HG03558 (cell line): ENCODE data around the gene UMODL1.

Experiments
- ATAC-seq: cut with Tn5 transposase; IDR thresholded peaks from one replicate; pipeline ENCODE4 v1.9.1; 2021; ENCODE audit warnings: moderate number of reproducible peaks; ENCODE audit not compliant: unreplicated experiment; ENCODE audit errors: extremely low read depth

Gene UMODL1

DNA sequence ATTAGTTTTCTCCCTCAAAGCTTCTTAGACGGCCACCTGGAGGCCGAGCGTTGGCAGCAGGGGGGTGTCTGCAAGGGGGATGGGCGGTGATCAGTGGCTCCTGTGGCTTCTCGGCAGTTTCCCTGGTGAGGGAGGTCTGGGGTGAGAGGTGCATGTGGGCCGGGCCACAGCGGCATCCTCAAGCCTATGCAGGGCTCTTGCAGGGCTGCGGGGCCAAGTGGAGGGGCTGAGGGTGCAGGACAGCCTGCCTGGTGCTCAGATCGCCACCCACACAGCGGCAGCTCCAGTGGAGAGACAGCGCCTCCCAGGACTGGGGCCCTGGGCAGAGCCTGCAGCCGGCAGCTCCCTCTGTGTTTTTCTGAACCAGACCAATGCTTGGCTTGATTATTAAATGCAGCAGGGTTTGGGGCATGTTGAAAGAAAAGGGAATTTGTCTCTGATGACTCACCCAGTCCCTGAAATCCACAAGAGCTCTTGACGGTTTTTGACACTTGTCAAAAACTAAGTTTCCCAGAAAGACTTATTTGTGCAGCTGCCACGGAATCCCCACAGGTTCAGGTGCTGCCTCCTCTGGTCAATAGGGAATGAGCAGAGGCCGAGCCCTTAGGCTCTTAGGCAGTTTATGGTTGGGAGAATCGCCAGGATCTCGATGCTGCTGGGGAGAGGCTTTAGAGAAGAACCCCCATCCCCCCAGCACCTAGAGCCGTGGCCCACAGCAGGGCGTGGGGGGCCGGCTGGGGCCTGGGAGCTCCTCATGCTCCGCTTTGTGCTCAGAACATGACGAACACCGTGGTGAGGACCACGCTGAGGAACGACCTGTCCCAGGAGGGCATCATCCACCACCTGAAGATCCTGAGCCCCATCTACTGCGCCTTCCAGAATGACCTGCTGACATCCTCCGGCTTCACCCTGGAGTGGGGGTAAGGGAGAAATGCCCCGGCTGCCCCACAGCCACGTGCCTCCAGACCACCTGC lies 54.7 kb downstream of the UMODL1 start:
- no peak for ATAC-seq

DNA sequence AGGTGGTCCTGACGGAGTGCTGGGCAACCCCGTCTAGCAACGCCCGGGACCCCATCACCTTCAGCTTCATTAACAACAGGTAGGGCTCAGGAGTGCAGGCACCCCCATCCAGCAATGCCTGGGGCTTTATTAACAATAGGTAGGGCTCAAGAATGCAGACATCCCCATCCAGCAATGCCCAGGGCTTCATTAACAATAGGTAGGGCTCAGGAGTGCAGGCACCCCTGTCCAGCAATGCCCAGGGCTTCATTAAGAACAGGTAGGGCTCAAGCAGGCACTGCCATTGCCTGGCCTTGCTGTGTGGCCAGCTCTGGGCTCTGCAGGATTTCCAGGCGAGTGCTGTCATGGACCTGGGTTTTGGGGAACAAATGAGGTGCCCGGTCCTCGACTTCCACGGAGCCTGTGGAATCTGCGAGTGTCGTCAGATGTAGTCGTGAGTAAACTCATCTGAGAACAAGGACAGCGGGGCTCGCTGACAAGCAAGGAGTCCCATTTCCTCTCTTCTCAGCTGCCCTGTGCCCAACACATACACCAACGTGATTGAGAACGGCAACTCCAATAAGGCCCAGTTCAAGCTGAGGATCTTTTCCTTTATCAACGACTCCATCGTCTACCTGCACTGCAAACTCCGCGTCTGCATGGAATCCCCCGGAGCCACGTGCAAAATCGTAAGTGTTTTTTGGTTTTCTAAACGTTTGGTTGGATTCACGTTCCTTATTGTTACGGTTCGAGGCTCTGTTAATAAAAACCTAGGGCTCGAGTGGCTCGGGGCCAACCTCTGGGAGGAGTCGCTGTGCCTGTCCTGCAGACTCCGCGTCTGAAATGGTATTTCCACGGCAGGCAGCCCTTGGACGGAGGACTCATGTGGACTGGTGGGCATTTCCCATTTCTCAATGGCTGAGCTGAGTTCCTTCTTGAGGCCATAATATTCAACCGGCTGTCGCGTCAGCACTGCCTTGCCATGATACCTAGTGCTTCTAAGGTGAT lies 56.3 kb downstream of the UMODL1 start:
- no peak for ATAC-seq

DNA sequence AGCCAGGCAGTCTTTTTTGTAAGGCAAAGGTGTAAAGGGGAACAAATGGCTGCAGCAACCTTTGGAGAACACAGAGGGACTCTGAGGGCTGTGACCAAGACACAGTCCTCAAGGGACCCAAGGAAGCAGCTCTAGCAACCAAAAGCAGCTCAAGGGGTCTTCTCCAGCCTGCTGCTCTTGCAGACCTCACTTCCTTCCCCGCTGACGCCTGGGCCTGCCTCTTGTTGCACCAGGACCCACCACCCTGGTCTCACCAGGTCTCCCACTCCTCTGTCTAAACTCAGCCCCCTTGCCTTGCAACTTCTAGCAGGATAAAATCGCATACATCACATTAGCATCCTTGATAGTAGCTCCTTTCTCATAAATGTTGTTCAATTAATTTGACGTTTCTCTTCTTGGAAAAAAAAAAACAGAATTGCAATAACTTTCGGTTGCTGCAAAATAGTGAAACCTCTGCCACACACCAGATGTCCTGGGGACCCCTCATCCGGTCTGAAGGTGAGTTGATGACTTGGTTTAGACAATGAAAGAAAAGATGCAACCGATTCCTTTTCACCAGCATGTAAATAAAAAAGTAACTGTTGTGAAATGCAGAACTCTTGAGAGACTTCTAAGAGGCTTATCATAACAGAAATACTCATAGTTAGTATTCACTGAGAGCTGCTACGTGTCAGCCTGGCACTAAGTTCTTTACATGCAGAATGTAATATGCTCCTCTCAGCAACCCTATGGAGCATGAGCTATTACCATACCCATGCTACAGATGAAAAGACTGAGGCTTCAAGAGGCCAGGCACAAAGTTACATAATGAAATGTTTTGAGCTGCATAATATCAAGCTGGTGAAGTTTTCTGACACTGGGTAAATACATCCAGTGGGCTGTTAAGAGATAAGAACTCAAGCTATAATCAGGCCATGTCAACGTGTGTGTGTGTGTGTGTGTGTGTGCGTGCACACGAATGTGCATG lies 58.5 kb downstream of the UMODL1 start:
- no peak for ATAC-seq

DNA sequence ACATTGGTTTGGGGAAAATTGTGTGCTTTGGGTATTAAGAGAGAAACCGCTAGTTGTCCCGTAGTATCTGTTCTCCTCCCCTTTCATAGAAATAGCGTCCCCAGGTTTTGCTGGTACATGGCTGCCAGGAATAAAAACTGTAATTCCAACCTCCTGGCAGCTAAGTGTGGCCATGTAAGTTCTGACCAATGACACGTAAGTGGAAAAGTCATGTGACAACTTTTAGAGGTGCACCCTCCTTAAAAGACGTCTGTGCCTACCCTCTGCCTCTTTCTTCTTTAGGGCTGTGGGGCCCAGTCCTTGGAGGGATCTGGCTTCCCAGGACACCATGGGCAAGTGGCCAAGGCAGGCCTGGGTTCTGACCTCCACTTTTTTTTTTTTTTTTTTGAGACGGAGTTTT lies 59.3 kb downstream of the UMODL1 start:
- ATAC-seq = no peak

DNA sequence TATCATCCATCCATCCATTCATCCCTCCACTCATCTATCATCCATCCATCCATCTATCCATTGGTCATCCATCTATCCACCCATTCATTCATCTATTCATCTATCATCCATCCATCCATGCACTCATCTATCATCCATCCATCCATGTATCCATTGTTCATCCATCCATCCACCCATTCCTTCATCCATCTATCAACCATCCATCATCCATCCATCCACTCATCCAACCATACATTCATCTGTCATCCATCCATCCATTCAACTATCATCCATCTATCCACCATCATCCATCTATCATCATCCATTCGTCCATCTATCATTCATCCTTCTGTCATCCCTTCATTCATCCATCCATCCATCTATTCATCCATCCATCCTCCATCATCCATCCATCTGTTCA lies 61.1 kb downstream of the UMODL1 start:
- no peak for ATAC-seq

DNA sequence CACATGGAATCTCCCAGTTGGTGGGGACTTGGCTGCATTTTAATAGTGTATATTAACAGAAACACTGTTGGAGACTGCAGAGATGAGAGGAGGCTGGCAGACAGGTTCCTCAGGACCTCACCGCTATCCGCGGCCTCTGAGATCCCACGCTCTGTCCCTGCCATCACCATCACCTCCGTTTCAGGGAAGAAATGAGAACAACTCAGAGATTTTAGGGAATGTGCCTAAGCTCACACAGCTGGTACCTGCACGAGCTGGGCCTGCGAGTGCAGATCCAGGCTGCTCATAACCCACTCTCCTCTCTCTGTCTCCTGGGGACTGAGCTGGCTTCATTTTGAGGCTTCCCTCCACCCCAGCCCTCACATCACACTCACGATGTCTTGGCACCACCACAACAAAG lies 62.0 kb downstream of the UMODL1 start:
- no peak for ATAC-seq

DNA sequence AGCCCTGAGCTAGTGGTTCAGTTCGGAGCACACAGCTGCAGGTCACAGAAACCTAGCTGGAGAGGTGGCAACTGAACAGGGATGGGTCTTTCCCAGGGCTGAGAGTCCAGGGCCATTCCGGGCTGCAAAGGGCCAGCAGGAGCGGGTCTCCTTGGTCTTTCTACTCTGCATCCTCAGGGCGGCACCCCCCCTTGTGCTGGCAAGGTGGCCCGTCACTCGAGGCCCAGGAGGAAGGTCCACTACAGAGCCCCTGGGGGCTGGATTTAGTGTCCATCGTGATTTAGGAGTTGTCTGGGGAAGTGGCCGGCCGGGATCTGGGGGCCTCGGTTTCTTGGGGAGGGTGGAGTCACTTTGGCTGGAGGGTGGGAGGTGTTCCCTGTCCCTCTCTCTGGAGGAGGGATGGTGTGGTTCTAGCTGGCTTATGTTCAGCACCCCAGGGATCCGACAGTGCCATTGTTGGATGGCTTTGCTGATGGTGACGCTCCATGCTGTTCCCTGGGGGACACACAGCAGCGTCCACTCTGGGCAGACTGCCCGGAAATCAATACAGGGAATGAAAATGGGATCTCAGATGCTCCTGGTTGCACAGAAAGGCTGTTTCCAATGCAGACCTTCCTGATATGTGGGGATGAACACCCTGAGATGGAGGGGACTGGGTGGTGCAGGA lies 64.4 kb downstream of the UMODL1 start:
- no peak for ATAC-seq

DNA sequence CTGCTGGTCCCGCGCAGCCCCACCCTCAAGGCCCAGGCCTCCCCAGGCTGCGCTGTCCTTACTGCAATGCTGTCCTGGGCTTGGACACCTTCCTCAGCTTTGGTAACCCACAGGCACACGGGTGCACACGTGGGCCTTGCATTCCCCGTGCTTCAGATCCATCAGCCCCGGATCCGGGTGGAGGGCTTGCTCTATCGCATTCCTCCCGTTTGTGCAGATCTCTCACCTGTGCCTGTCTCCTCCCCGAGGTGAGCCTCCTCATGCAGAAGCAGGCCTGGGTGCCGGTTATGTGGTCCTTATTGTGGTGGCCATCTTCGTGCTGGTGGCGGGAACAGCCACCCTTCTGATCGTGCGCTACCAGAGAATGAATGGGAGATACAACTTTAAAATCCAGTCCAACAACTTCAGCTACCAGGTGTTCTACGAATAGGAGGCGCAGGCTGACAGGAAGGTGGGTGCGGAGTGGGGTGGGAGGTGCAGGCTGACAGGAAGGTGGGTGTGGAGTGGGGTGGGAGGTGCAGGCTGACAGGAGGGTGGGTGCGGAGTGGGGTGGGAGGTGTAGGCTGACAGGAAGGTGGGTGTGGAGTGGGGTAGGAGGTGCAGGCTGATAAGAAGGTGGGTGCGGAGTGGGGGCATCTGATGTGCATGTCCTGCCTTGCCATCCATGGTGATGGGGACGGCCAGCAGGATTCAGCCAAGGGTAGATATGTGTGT lies 66.2 kb downstream of the UMODL1 start:
- ATAC-seq = no peak

DNA sequence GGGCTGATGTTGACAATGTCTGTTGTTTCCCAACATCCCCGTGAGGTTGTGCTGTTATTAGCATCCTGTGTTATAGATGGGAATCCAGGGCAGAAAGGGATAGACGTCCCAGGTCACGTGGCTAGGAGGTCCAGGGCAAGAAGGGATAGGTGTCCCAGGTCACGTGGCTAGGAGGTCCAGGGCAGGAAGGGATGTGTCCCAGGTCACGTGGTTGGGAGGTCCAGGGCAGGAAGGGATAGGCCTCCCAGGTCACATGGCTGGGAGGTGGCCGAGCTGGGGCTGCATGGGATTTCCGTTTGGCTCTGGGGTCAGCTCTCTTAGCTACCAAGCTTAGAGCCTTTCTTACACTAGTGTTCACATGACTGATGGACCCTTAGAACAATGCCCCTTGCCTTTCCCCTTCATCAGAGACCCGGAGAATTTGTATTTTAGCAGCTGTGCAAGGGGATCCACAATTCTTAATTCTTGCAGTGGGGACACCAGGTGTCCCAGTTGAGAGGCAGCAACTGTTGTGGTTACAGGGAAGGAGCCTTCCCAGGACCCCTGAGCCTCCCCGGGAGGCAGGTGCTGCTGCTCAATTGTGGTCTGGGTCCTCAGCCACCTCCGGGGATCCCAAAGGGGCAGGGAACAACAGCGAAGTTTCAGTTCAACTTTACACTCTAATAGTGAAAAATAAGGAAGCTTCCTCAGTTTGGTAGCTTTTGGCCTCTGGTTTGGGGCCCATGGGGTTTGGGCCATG lies 69.2 kb downstream of the UMODL1 start:
- no peak for ATAC-seq

DNA sequence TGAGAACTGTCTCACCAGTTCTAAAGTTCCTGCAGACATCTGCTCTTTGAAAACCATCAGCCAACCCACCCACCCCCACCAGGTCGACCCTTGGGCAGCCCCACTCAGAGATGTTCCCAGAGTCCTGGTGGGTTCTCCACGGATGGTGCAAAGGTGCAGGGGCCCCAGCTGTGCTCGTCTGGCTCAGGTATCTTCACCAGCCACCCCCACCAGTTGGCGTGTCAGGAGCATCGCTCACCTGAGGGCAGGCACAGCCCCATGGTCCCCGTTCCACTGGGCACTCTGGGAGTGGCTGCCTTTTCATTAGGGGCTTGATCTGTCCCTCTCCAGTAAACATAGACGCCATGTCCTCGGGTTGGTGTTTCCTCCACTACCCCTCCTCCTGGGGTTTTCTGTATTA lies 70.5 kb downstream of the UMODL1 start:
- no peak for ATAC-seq

DNA sequence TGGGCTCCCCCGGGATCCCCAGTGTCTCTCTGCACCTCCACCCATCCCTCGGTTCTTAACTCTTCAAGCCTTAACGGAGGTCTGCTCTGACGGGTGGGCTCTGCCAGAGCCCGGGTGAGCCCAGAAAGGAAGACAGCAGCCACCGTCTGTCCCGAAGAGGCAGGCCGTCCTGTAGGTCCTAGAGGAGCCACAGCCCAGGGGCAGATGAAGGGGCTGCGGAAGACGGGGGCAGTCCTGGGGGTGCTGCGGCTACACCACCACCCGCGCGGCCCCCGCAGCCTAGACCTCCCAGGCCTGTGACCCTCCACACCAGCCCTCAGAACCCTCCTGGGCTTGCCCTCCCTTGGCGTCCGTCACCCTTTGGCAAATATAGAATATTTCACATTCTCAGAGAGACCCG lies 71.0 kb downstream of the UMODL1 start:
- no peak for ATAC-seq

DNA sequence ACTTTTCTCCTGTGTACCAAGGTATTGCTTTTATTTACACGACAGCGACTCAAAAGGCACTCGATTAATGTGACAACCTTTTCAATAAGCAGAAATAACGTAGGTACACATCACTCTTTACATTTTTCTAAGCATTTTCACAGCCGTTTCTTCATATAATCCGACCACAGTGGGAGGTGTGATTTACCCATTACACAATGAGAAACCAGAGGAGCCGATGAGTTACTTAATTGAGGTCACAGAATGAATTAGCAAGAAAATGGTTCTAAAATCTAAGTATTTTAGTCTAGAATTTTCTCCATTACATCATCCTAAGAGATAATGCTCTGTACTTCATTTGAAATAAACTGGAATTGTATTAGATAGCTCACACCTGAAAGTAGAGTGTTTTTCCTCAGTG lies 71.5 kb downstream of the UMODL1 start:
- ATAC-seq = no peak

DNA sequence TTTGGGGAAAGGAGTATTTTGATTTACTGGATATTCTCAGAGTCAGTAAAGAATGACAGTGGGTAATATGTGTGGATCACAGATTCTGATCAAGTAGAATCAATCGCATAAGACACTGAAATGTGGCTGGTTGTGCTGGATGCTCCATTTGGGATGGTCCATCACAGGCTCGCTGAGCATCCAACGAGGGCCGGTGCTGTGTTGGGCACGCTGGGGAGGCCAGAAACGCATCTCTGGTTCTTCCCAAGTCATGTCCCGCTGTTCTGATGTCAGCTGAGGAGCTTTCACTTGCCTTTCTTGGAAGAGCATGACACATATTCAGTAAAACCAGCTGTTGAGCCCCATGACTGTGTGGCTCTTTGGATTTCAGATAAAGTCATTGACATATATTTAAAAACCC lies 72.0 kb downstream of the UMODL1 start:
- no peak for ATAC-seq

DNA sequence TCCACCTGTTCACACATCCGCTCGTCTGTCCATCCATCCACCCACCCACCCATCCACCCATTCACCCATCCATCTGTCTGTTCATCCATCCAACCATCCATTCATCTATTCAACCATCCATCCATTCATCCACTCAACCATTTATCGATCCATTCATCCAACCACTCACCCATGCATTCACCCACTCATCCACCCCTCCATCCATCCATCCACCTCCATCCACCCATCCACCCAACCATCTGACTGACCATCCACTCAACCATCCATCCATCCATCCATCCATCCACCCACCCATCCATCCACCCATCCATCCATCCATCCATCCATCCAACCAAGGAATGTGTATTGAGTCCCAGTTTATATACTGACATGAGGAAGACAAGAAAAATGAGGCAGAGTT lies 73.1 kb downstream of the UMODL1 start:
- no peak for ATAC-seq

DNA sequence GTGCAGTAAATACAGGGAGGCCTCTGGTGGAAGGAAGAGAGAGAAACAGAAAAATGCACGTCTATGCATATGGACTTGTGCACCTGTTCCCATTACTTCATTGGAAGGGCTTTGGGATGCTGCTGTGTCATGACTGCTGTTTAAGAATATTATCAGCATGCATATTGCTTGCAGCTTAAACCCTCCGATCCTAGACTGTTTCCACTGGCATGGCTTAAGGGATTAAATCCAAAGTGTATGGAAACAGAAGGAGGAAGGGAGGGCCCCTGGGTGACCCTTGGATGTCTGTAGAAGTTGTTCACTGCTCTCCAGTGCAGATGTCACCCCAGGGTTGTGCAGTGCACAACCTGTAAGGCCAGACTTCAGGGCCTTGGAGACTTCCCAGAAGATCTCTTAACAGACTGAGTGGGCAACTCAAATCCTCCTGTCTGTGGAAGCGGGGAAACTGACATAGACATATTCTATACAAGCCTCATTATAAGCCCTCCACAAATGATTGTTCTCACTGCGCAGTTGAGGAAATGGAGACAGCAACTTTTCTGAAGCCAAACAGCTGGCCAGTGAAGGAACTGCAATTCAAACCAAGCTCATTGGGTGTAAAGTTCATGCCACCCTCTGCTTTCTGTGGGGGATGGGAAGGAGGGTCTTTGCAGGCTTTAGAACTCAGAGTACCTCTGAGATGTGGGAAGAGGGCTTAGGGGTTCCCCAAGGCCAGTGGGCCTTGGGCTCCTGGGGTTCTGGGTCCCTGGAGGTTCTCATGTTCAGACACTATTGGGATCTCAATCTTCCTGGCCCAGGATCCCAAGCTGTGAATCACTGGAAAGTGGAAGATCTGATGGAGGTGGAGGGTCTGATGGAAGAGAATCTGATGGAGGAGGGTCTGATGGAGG lies 73.8 kb downstream of the UMODL1 start:
- ATAC-seq = no peak

DNA sequence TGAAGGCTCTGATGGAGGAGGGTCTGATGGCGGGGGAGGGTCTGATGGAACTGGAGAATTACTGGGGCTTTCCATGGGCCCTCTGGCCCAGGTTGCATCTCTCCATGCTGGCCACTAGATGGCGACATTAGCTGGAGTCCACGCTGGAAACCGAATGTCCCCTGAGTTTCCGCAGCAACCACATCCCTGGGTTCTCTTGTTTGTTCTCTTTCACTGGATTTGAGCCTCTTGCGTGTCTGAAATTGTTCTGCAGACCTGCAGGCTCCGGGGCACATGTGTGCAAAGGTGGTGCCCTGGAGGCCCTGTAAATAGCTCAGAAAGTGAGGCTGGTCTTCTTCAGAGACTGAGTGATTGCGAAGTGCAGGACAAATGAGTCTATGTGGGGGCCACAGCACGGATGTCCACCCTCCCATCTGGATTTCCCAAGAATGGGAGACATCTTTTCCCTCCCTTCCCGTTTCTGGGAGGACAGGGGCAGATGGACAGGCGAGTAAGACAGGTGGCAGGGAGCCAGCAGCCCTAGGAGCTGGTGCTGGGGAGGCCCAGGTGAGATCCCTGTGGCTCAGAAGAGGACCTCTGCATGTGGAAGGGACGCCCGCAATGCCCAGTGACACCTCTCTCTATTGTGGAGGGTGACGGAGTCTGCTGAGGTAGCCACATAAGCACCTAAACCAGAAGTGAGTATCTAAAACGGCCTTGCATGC lies 74.6 kb downstream of the UMODL1 start:
- ATAC-seq = no peak
